Measurements from ENCODE around the gene SLC19A2.

DNA sequence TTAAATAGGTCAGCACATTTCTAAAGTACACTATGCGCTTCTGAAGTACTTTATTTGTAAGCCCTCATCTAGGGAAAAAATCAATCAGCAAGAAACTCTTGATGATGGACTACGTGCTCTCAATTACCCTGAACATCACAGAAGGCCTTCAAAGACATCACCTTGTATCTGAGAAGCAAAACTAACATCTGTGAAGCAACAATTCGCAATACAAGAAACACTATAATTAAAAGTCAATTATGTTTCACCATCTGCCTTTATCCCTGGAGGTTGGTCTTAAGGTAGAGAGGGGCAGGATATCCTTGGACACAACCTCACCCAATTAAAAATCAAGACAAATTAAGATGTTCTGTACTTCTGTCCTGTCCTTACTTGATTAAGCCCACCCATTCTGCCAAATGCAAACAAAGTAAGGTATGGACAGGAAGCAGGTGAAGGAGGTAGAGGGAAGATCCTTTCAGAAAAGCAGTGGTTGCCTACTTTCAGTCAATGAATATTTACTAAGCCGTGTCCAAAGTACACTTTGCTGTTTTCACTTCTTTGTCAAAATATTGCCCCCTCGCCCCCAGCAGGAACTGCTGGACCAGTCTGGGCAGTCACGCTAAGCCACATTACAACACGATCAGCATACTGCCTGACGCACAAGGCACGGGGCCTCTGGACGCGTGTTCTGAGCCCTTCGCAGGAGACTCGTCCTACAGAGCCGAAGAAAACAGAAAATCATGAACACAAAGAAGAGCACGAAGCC, 887 bp downstream of the SLC19A2 start:
- TF ChIP-seq BHLHE40 (IDR thresholded peaks at IDR 0.05; ENCODE audit: borderline replicate concordance): no peak
- TF ChIP-seq ZNF384 (IDR thresholded peaks at IDR 0.05): no peak
- TF ChIP-seq NFRKB (IDR thresholded peaks at IDR 0.05): no peak
- TF ChIP-seq FOXA1 (IDR thresholded peaks at IDR 0.05): no peak
- no peak for TF ChIP-seq SP1 (IDR thresholded peaks at IDR 0.05)

All from HEK293T (cell line).